NT2/D1 (cell line): ENCODE data around the gene GULP1.

ENCODE experiments used
- DNase-seq: peaks from one replicate; pipeline ENCODE4 v3.0.0-alpha.2; 2011; ENCODE audit warnings: low read depth, low spot score
- H3K27me3 ChIP-seq: 2 replicates; pipeline ENCODE4 v1.6.0; 2011; ENCODE audit warnings: mild to moderate bottlenecking; ENCODE audit not compliant: insufficient read length, insufficient read depth
- H3K36me3 ChIP-seq: 2 replicates; pipeline ENCODE4 v1.6.1; 2011; ENCODE audit warnings: mild to moderate bottlenecking, low read length, mixed read lengths; ENCODE audit not compliant: insufficient read depth, insufficient read length
- H3K4me1 ChIP-seq: 2 replicates; pipeline ENCODE4 v1.5.1; 2011; ENCODE audit not compliant: insufficient read depth, insufficient read length
- H3K4me3 ChIP-seq: 2 replicates; pipeline ENCODE4 v1.5.1; 2011; ENCODE audit warnings: low read depth; ENCODE audit not compliant: insufficient read length
- H3K9ac ChIP-seq: 2 replicates; pipeline ENCODE4 v1.6.0; 2011; ENCODE audit warnings: low read depth; ENCODE audit not compliant: insufficient read length
- H3K9me3 ChIP-seq: 2 replicates; pipeline ENCODE4 v1.5.1; 2011; ENCODE audit warnings: mild to moderate bottlenecking, low read length; ENCODE audit not compliant: insufficient read depth
- SUZ12 ChIP-seq: IDR thresholded peaks from 2 replicates; pipeline ENCODE4 v1.6.1; 2011; ENCODE audit not compliant: insufficient read length, insufficient read depth; ENCODE audit errors: extremely low read depth
- YY1 ChIP-seq: IDR thresholded peaks from 2 replicates; pipeline ENCODE4 v1.6.1; 2011; ENCODE audit not compliant: insufficient read length, insufficient read depth
- ZNF274 ChIP-seq: IDR thresholded peaks from 2 replicates; pipeline ENCODE4 v1.6.1; 2011; ENCODE audit warnings: mild to moderate bottlenecking, low read depth, low read length

GULP1 gene

GRCh38 chr2:188631037-188631809, 339.5 kb downstream of the GULP1 start:
- Histone ChIP-seq H3K9me3 (no peaks in the 10 kb centered on the region), H3K27me3 (no peaks in the 10 kb centered on the region), H3K36me3 (no peaks in the 10 kb centered on the region), H3K4me3 (no peak overlapping the region), H3K9ac (no peak overlapping the region), H3K4me1 (no peaks in the 10 kb centered on the region)
- no peak for TF ChIP-seq ZNF274
- no peak for TF ChIP-seq SUZ12
- TF ChIP-seq YY1: no peak
- DNase-seq: no peak

GRCh38 chr2:188634656-188635055, 343.0 kb downstream of the GULP1 start:
- no peak for DNase-seq
- Histone ChIP-seq H3K9me3 (no peaks in the 10 kb centered on the region), H3K9ac (no peak overlapping the region), H3K4me3 (no peak overlapping the region), H3K36me3 (no peaks in the 10 kb centered on the region), H3K4me1 (no peaks in the 10 kb centered on the region), H3K27me3 (no peaks in the 10 kb centered on the region)
- TF ChIP-seq SUZ12 (no peak), YY1 (no peak), ZNF274 (no peak)
